GM10266 (cell line): ENCODE data around the gene PDE4D.
"Not testable (repeated sequence)": the region's sequence is repeated elsewhere in the genome, so short reads cannot be mapped to it uniquely, and the experiment has no call there.

Experiments
- DNase-seq: peaks from one replicate; pipeline ENCODE4 v3.0.0; 2012; ENCODE audit errors: extremely low spot score
- TF ChIP-seq, protein P1 (sequence below): IDR thresholded peaks from 2 replicates; pipeline ENCODE4 v1.5.1; 2012; ENCODE audit warnings: mild to moderate bottlenecking, low read depth; ENCODE audit not compliant: control insufficient read depth, insufficient read depth; ENCODE audit errors: missing control alignments

PDE4D gene

DNA sequence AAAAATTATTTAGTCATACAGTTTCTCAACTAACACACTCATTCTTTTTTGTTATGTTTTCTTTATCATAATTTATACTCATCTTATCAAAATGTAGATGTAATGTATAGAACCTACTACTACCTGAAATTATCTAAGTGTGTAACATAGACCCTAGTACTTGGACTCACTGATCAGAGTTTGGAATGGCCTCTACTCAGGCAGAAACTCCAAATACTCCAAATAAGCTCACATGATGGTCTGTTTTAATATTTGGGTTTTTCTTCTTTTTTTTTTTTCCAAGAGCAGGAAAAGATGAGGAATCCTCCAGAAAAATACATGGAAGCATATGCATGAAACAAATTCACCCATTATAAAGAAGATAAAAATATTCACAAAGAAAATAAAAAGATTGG, 126.3 kb downstream of the PDE4D start:
- DNase-seq, result no peak
- TF ChIP-seq, protein P1, sequence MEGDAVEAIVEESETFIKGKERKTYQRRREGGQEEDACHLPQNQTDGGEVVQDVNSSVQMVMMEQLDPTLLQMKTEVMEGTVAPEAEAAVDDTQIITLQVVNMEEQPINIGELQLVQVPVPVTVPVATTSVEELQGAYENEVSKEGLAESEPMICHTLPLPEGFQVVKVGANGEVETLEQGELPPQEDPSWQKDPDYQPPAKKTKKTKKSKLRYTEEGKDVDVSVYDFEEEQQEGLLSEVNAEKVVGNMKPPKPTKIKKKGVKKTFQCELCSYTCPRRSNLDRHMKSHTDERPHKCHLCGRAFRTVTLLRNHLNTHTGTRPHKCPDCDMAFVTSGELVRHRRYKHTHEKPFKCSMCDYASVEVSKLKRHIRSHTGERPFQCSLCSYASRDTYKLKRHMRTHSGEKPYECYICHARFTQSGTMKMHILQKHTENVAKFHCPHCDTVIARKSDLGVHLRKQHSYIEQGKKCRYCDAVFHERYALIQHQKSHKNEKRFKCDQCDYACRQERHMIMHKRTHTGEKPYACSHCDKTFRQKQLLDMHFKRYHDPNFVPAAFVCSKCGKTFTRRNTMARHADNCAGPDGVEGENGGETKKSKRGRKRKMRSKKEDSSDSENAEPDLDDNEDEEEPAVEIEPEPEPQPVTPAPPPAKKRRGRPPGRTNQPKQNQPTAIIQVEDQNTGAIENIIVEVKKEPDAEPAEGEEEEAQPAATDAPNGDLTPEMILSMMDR, result no peak

DNA sequence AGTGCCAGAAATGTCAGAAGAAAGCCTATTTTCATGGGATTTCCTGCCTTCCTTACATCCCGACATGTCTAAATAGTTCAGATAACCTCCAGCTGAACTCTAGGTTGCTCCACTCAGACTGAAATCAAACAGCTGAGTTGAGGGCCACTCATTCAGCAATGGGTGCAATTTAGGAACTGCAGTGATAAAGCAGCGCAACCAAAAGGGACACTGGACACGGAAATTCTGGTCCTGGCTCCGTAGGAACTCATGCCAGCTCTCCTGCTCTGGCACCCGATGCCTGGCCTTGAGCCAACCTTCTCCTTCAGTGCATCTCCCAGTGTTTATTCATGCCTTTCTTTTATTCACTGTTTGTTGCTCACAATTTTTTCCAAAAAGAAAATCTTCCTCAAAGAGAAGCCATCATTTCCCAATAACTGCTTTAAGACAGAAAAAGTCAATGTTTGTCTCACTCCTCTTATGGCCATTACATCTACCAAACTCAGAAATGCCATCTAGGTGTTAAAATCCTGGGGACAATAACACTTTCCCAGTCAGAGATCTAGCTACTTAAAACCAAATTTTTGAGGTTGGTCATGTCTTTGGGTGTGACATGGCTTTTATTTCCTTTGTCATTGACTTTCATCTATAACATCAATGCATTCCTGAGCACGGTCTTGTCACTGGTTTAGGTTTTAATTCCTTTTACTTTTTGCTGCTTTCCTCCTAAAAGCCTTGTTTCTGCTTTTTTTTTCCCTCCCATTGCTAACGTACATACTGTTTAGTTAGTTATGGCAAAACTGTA, 126.9 kb downstream of the PDE4D start:
- TF ChIP-seq, protein P1, result no peak
- no peak for DNase-seq

DNA sequence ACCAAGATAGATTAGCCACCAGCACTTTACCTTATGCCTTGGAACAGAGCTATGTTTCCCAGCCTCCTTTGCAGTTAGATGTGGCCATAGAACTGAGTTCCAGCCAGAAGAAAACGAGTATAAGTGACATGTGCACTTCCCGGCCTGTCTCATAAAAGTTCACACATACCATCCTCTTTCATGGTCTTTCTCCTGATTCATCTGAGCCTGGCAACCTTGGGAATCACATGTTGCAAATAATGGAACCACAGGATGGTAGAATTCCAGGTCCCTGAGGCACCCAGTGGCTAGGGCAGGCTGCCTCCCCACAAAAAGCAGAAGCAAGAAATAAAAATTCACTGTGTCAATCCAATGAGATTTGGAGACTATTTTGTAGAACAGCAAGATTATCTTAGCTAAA, 128.1 kb downstream of the PDE4D start:
- TF ChIP-seq, protein P1, result no peak
- DNase-seq, result no peak

DNA sequence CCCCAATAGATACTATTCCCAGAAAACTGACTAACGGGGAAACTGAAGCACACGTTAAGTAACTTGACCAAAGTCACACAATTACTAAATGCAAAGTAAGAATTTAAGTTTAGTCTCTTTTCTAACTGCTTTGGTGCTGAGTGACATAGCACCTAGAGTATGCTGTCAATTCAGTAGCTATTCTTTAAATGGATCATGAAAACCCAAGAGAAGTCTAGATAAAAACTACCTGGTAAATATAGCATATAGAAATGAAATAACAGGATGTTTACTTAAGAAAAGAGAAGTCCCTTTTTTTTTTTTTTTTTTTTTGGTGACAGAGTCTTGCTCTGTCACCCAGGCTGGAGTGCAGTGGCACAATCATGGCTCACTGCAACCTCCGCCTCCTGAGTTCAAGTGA, 129.2 kb downstream of the PDE4D start:
- no peak for DNase-seq

DNA sequence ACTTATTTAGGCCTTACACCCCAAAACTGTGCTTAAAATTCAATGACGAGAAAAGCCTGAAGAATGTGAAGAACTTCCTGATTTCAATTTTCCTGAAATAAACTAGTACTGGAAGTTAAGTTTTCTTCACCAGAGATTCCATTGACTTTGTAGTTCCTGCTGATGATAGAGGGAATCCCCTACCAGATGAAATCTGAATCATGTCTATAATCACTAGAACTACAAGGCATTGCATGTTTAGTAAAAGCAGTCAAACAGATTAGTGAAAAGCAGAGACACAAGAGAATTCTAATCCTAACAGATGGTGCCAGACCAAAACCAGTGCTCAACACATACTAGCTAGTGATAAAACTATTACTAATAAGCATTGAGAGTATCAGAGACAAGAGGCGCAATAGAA, 130.0 kb downstream of the PDE4D start:
- TF ChIP-seq, protein P1, result no peak
- no peak for DNase-seq

More for the DNA sequence above, 129.2 kb downstream of the PDE4D start:
- TF ChIP-seq, protein P1, result no peak

DNA sequence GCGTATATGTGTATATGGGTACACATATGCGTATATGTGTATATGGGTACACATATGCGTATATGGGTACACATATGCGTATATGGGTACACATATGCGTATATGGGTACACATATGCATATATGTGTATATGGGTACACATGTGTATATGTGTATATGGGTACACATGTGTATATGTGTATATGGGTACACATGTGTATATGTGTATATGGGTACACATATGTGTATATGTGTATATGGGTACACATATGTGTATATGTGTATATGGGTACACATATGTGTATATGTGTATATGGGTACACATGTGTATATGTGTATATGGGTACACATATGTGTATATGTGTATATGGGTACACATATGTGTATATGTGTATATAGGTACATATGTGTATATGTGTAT, 131.3 kb downstream of the PDE4D start:
- not testable (repeated sequence) for DNase-seq

DNA sequence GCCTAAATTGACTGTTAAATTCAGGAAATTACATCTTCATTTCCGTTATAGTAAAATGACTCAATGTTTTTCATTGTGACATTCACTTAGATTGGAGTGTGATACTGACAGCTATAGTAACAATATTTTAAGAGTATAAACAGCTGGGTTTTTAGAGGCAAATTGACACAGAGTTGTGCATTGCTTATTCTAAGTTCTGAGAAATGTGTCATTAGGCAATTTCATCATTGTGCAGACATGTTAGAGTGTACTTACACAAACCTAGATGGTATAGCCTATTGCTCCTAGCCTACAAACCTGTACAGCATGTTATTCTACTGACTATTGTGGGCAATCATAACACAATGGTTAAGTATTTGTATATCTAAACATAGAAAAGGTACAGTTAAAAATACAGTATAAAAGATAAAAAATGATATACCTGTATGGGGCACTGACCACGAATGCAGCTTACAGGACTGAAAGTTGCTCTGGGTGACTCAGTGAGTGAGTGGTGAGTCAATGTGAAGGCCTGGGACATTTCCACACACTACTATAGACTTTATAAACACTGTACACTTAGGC, 132.7 kb downstream of the PDE4D start:
- no peak for DNase-seq
- TF ChIP-seq, protein P1, result no peak
